ENCODE data around the gene NEDD4. TPM values are rescaled to one million over a fixed set of nuclear protein-coding genes. Genes with fewer than 3 reads are reported as not detected.

The NEDD4 gene
- polyA plus RNA-seq, 3 donors: 1.2 to 3.8 (median 1.3) TPM

GRCh38 chr15:55873024-55873720, 120.2 kb downstream of the NEDD4 start:
- H3K36me3 Mint-ChIP-seq: peaks cover 2 to 13% of the 10 kb centered on the region in 2 donors
- intact Hi-C loops (cut with micrococcal nuclease): no loop called here
- Histone ChIP-seq H3K36me3 (replicated peaks in 1 of 2; ENCODE audit: control insufficient read depth in 1 of 2, insufficient read depth in 2 of 2, low read length in 2 of 2) (no peaks in the 10 kb centered on the region), H3K9ac (ENCODE audit: insufficient read depth, low read length, poor library complexity, severe bottlenecking) (no peak overlapping the region), H4K20me1 (ENCODE audit: insufficient read depth, low read length) (no peaks in the 10 kb centered on the region), H3K27ac (ENCODE audit: low read depth in 1 of 2, low read length in 2 of 2) (no peak overlapping the region), H3K4me2 (replicated peaks; ENCODE audit: extremely low read depth, low read length, poor library complexity, severe bottlenecking) (no peak overlapping the region), H3K4me1 (ENCODE audit: control insufficient read depth in 1 of 2, insufficient read depth in 2 of 2, low read length in 2 of 2) (no peaks in the 10 kb centered on the region), H2AFZ (ENCODE audit: insufficient read depth, low read depth, low read length, poor library complexity, severe bottlenecking) (no peak overlapping the region), H3K9me3 (replicated peaks in 1 of 2; ENCODE audit: control insufficient read depth in 1 of 2, insufficient read depth in 1 of 2, low read length in 2 of 2) (no peaks in the 10 kb centered on the region), H3K4me3 (replicated peaks in 1 of 3; ENCODE audit: low read depth in 2 of 3, low read length in 3 of 3) (no peak overlapping the region), H3K79me2 (ENCODE audit: insufficient read depth, low read length) (no peaks in the 10 kb centered on the region), H3K27me3 (ENCODE audit: control insufficient read depth in 2 of 2, insufficient read depth in 2 of 2, low read length in 2 of 2) (no peaks in the 10 kb centered on the region)
- no peaks in the 10 kb centered on the region for H3K27me3 Mint-ChIP-seq (ENCODE audit: low read depth in 3 of 3)
- WGBS (ENCODE audit: insufficient coverage): 64% methylated on average over 2 of the region's 4 CpGs
- H3K4me1 Mint-ChIP-seq: no peaks in the 10 kb centered on the region
- H3K9me3 Mint-ChIP-seq: no peaks in the 10 kb centered on the region
- H3K4me3 Mint-ChIP-seq: no peak overlapping the region
- H3K27ac Mint-ChIP-seq: no peak overlapping the region
- DNase-seq: no peak
- TF ChIP-seq CTCF (IDR thresholded peaks at IDR 0.05): no peak

GRCh38 chr15:55872471-55872870, 120.9 kb downstream of the NEDD4 start:
- Histone ChIP-seq H3K4me3 (replicated peaks in 1 of 3; ENCODE audit: low read depth in 2 of 3, low read length in 3 of 3) (no peak overlapping the region), H3K9ac (ENCODE audit: insufficient read depth, low read length, poor library complexity, severe bottlenecking) (no peak overlapping the region), H4K20me1 (ENCODE audit: insufficient read depth, low read length) (no peaks in the 10 kb centered on the region), H3K9me3 (replicated peaks in 1 of 2; ENCODE audit: control insufficient read depth in 1 of 2, insufficient read depth in 1 of 2, low read length in 2 of 2) (no peaks in the 10 kb centered on the region), H3K4me2 (replicated peaks; ENCODE audit: extremely low read depth, low read length, poor library complexity, severe bottlenecking) (no peak overlapping the region), H3K27ac (ENCODE audit: low read depth in 1 of 2, low read length in 2 of 2) (no peak overlapping the region), H3K79me2 (ENCODE audit: insufficient read depth, low read length) (no peaks in the 10 kb centered on the region), H3K4me1 (ENCODE audit: control insufficient read depth in 1 of 2, insufficient read depth in 2 of 2, low read length in 2 of 2) (no peaks in the 10 kb centered on the region), H3K36me3 (replicated peaks in 1 of 2; ENCODE audit: control insufficient read depth in 1 of 2, insufficient read depth in 2 of 2, low read length in 2 of 2) (no peaks in the 10 kb centered on the region), H3K27me3 (ENCODE audit: control insufficient read depth in 2 of 2, insufficient read depth in 2 of 2, low read length in 2 of 2) (no peaks in the 10 kb centered on the region), H2AFZ (ENCODE audit: insufficient read depth, low read depth, low read length, poor library complexity, severe bottlenecking) (no peak overlapping the region)
- peaks cover 2 to 13% of the 10 kb centered on the region in 2 donors for H3K36me3 Mint-ChIP-seq
- TF ChIP-seq CTCF (IDR thresholded peaks at IDR 0.05): no peak
- no peak overlapping the region for H3K27ac Mint-ChIP-seq
- 100% methylated on average over 1 of the region's 2 CpGs for WGBS (ENCODE audit: insufficient coverage)
- H3K9me3 Mint-ChIP-seq: no peaks in the 10 kb centered on the region
- intact Hi-C loops (cut with micrococcal nuclease): no loop called here
- no peaks in the 10 kb centered on the region for H3K4me1 Mint-ChIP-seq
- H3K4me3 Mint-ChIP-seq: no peak overlapping the region
- no peak for DNase-seq
- H3K27me3 Mint-ChIP-seq (ENCODE audit: low read depth in 3 of 3): no peaks in the 10 kb centered on the region
